Ovary (tissue), 3 donors: ENCODE results near the gene TP53BP1.

Experiments
- POLR2A ChIP-seq: fragments of 450-650 bp; IDR thresholded peaks from one replicate; pipeline ENCODE4 v1.6.1; 2017; ENCODE audit warnings: antibody characterized with exemption, mild to moderate bottlenecking, moderate library complexity
- TF ChIP-seq, protein P1 (sequence below), 3 donors: fragments of 450-650 bp in 2 of 3; fragments of 200-600 bp in 1 of 3; IDR thresholded peaks; one replicate each; pipeline versions ENCODE4 v1.5.1 to v1.8.0; 2016 to 2022; ENCODE audit warnings: antibody characterized with exemption in 3 of 3, mild to moderate bottlenecking in 1 of 3
- donor health status: DM: no; HTN: no; CAD: no.

DNA sequence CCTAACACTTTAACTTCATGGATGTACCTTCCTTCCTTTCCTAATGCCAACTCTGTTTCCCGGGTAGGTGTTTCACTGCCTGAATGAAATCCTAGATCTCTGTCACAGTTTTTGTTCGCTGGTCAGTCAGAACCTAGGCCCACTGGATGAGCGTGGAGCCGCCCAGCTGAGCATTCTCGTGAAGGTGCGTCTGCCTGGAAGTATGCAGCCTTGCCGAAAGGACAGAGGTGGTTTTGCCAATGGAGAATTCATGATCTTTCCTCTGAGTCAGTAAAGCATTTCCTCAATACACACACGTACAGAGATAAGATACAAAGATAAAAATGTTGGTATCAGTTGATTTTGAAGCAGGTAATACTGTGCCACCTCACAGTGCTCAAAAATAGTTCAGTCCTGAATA, 89.3 kb downstream of the TP53BP1 start:
- TF ChIP-seq, protein P1, sequence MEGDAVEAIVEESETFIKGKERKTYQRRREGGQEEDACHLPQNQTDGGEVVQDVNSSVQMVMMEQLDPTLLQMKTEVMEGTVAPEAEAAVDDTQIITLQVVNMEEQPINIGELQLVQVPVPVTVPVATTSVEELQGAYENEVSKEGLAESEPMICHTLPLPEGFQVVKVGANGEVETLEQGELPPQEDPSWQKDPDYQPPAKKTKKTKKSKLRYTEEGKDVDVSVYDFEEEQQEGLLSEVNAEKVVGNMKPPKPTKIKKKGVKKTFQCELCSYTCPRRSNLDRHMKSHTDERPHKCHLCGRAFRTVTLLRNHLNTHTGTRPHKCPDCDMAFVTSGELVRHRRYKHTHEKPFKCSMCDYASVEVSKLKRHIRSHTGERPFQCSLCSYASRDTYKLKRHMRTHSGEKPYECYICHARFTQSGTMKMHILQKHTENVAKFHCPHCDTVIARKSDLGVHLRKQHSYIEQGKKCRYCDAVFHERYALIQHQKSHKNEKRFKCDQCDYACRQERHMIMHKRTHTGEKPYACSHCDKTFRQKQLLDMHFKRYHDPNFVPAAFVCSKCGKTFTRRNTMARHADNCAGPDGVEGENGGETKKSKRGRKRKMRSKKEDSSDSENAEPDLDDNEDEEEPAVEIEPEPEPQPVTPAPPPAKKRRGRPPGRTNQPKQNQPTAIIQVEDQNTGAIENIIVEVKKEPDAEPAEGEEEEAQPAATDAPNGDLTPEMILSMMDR (IDR thresholded peaks at IDR 0.05), result no peak
- no peak for TF ChIP-seq POLR2A
